Esophagus muscularis mucosa (tissue), 3 donors: ENCODE data around the gene ARHGEF12.

Experiments used
- CTCF ChIP-seq, 3 experiments: fragments of 200-600 bp in 2 of 3; fragments of 450-650 bp in 1 of 3; sonication (generic) in 2 of 3; IDR thresholded peaks; one replicate each; pipeline ENCODE4 v1.5.1; 2017 to 2019; ENCODE audit warnings: antibody characterized with exemption in 3 of 3, mild to moderate bottlenecking in 2 of 3, moderate library complexity in 1 of 3
- POLR2A ChIP-seq: fragments of 450-650 bp; IDR thresholded peaks from one replicate; pipeline ENCODE4 v1.6.1; 2017; ENCODE audit warnings: antibody characterized with exemption, moderate library complexity, mild to moderate bottlenecking, low read depth

DNA sequence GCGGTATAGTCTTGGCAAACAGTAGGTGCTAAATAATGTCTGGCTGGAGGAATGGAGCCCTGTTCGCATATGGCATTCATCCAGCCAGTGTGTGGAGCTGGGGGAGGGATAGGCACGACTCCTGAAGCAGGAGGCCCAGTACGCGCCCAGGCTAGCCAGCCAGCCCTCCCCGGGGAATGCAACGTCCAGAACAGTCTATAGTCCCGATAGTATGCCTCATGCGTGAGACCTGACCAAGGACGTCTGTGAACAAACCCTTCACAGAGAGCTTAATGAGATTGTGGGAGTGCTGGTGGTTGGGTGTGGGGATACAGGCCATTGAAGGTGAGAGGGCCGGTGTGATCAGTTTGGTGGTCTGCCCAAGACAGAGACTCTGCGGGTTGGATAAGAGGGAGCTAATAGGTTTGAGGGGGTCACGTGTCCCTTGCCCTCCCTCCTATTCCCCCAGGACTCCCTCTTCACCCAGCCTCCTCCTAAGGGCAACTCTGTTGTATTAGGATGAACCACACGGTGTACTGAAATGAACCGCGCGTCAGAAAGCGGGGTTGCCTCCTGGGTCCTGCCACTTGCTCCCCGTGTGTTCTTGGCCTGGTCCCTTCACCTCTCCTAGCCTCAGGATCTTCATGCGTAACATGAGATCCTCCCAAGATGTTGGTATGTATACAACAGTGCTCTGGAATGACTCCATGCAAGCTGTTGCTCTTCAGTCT lies 174.3 kb downstream of the ARHGEF12 start:
- no peak for TF ChIP-seq POLR2A
- no peak for TF ChIP-seq CTCF (IDR thresholded peaks at IDR 0.05)
